K562 (cell line): Measurements from ENCODE around the gene MAD1L1. TPM values are rescaled to one million over a fixed set of nuclear protein-coding genes. Genes with fewer than 3 reads are reported as not detected.

Experiments
- ATAC-seq: fragments of 200-7000 bp; cut with Tn5 transposase; 3 replicates; pipeline ENCODE4 v1.9.1; 2020; ENCODE audit warnings: moderate library complexity
- BruUV-seq: library from RNA; stranded (reverse); fragments of 400-500 nt; replicated peaks from 2 replicates; lab custom pipeline; 2021; lab: Mats Ljungman, UMichigan
- CTCF ChIA-PET: fragments of 300-600 bp; formaldehyde crosslinking; extraction: SDS; loops from one replicate; lab custom pipeline; 2021; ENCODE audit warnings: low intra/inter-chr PET ratio; lab: Yijun Ruan, JAX
- POLR2A ChIA-PET: fragments of 300-600, 350-650 bp; sonication (Branson Sonifier 250); formaldehyde crosslinking; extraction: SDS; loops from one replicate; lab custom pipeline; 2021; ENCODE audit warnings: antibody characterized with exemption, inconsistent platforms; lab: Yijun Ruan, JAX
- DNase-seq, 4 experiments: peaks; one replicate each; pipeline versions ENCODE4 v3.0.0 to v3.0.0-alpha.2; 2011 to 2018; ENCODE audit warnings: low spot score in 3 of 4, mixed read lengths in 3 of 4; ENCODE audit errors: extremely low read depth in 1 of 4
- FAIRE-seq: peaks from 2 replicates; lab custom pipeline; 2011; peaks lifted over from hg19 to GRCh38; lab: Jason Lieb, UNC
- H2AFZ ChIP-seq: 2 replicates; pipeline ENCODE4 v1.6.0; 2011; ENCODE audit warnings: low read depth, low read length, control low read depth, inconsistent platforms
- H3K27ac ChIP-seq: fragments of 200-600 bp; 3 replicates; pipeline ENCODE4 v1.8.0; 2011; ENCODE audit warnings: low read depth, mild to moderate bottlenecking, control low read depth, inconsistent platforms, low read length, moderate library complexity, mixed read lengths; ENCODE audit errors: extremely low read depth
- H3K27me3 ChIP-seq, 2 experiments: fragments of 300-600 bp in 1 of 2; 2 replicates in 1 of 2; 3 replicates in 1 of 2; pipeline versions ENCODE4 v1.6.0 to v1.8.0; 2011; ENCODE audit warnings: inconsistent platforms in 2 of 2, low read length in 2 of 2, mild to moderate bottlenecking in 1 of 2, mixed read lengths in 1 of 2, moderate library complexity in 1 of 2; ENCODE audit not compliant: control insufficient read depth in 2 of 2, insufficient read depth in 2 of 2
- H3K36me3 ChIP-seq: fragments of 300-600 bp; 3 replicates; pipeline ENCODE4 v1.8.0; 2011; ENCODE audit warnings: mild to moderate bottlenecking, low read length, inconsistent platforms; ENCODE audit not compliant: control insufficient read depth, insufficient read depth
- H3K4me1 ChIP-seq, 2 experiments: fragments of 200-600 bp in 1 of 2; replicated peaks in 1 of 2; 2 replicates in 1 of 2; 3 replicates in 1 of 2; pipeline versions ENCODE4 v1.5.1 to v1.8.0; 2011; ENCODE audit warnings: inconsistent platforms in 2 of 2, low read length in 2 of 2, mild to moderate bottlenecking in 1 of 2, mixed read lengths in 1 of 2, moderate library complexity in 1 of 2; ENCODE audit not compliant: control insufficient read depth in 2 of 2, insufficient read depth in 2 of 2
- H3K4me2 ChIP-seq: 2 replicates; pipeline ENCODE4 v1.6.1; 2011; ENCODE audit warnings: low read length, control low read depth, inconsistent platforms, mixed read lengths; ENCODE audit not compliant: insufficient read depth
- H3K4me3 ChIP-seq: fragments of 200-600 bp; sonication (generic), shearing (Covaris generic); 2 replicates; pipeline ENCODE4 v1.5.1; 2016; ENCODE audit warnings: control low read depth, inconsistent platforms
- H3K79me2 ChIP-seq: fragments of 200-600 bp; 3 replicates; pipeline ENCODE4 v1.8.0; 2011; ENCODE audit warnings: low read length, inconsistent platforms; ENCODE audit not compliant: control insufficient read depth, insufficient read depth
- H3K9ac ChIP-seq, 2 experiments: 2 replicates each; pipeline versions ENCODE4 v1.6.0 to v1.6.1; 2011; ENCODE audit warnings: low read depth in 2 of 2, low read length in 2 of 2, control low read depth in 1 of 2, inconsistent platforms in 1 of 2, mild to moderate bottlenecking in 1 of 2, mixed read lengths in 1 of 2; ENCODE audit not compliant: insufficient read depth in 1 of 2
- H3K9me1 ChIP-seq: one replicate; pipeline ENCODE4 v1.6.0; 2011; ENCODE audit warnings: inconsistent platforms, mild to moderate bottlenecking, low read length, moderate library complexity; ENCODE audit not compliant: control insufficient read depth, insufficient read depth
- H3K9me3 ChIP-seq: replicated peaks from 2 replicates; pipeline ENCODE4 v1.5.1; 2011; ENCODE audit warnings: low read depth, low read length, inconsistent platforms; ENCODE audit not compliant: control insufficient read depth, insufficient read depth
- H4K20me1 ChIP-seq: replicated peaks from 2 replicates; pipeline ENCODE4 v1.6.1; 2011; ENCODE audit warnings: low read length, inconsistent platforms, mixed read lengths; ENCODE audit not compliant: control insufficient read depth, insufficient read depth
- DACH1 ChIP-seq: fragments of 450-650 bp; IDR thresholded peaks from 2 replicates; pipeline ENCODE4 v1.6.1; 2018; ENCODE audit not compliant: partially characterized antibody
- DPF2 ChIP-seq: fragments of 450-650 bp; IDR thresholded peaks from 2 replicates; pipeline ENCODE4 v1.6.1; 2016
- FOS ChIP-seq: IDR thresholded peaks from 3 replicates; pipeline ENCODE4 v1.6.1; 2011; ENCODE audit not compliant: insufficient read length; ENCODE audit errors: extremely low read depth
- HDAC8 ChIP-seq: fragments of 450-650 bp; IDR thresholded peaks from 2 replicates; pipeline ENCODE4 v1.6.1; 2016; ENCODE audit warnings: mild to moderate bottlenecking, missing genetic modification characterization, moderate library complexity, missing compliant biosample characterization
- ILF3 ChIP-seq: fragments of 450-650 bp; IDR thresholded peaks from 2 replicates; pipeline ENCODE4 v1.6.1; 2018; ENCODE audit warnings: antibody characterized with exemption, mild to moderate bottlenecking, moderate library complexity, borderline replicate concordance
- MCM2 ChIP-seq: fragments of 450-650 bp; IDR thresholded peaks from 2 replicates; pipeline ENCODE4 v1.6.1; 2017; ENCODE audit warnings: low read depth, mild to moderate bottlenecking
- MXD1 ChIP-seq: fragments of 250-450 bp; sonication (Bioruptor Pico); IDR thresholded peaks from 2 replicates; pipeline ENCODE4 v1.8.0; 2021; ENCODE audit warnings: borderline replicate concordance, mild to moderate bottlenecking, moderate library complexity; ENCODE audit not compliant: poor library complexity, severe bottlenecking
- PHF8 ChIP-seq: fragments of 200-600 bp; sonication (generic); IDR thresholded peaks from 2 replicates; pipeline ENCODE4 v1.6.1; 2012; ENCODE audit warnings: mixed run types, mild to moderate bottlenecking, inconsistent platforms, low read length, moderate library complexity, borderline replicate concordance
- RERE ChIP-seq: sonication (generic); formaldehyde crosslinking; IDR thresholded peaks from 2 replicates; pipeline ENCODE4 v1.8.0; 2023; ENCODE audit warnings: missing genetic modification reagents, mild to moderate bottlenecking, borderline replicate concordance
- SRSF3 ChIP-seq: fragments of 200-400 bp; formaldehyde crosslinking; IDR thresholded peaks from 2 replicates; pipeline ENCODE4 v1.6.1; 2016; ENCODE audit warnings: mild to moderate bottlenecking, low read length, moderate library complexity; ENCODE audit not compliant: insufficient read depth
- TAF15 ChIP-seq: fragments of 200-400 bp; formaldehyde crosslinking; IDR thresholded peaks from 2 replicates; pipeline ENCODE4 v1.6.1; 2017; ENCODE audit warnings: mild to moderate bottlenecking, low read depth, low read length, moderate library complexity
- TSC22D4 ChIP-seq: fragments of 450-650 bp; IDR thresholded peaks from 2 replicates; pipeline ENCODE4 v1.6.1; 2016; ENCODE audit warnings: missing genetic modification characterization, missing biosample characterization, control low read depth
- ZNF134 ChIP-seq: fragments of 250-450 bp; sonication (Bioruptor Pico); conservative IDR thresholded peaks from 2 replicates; pipeline ENCODE4 v1.4.0; 2020
- ZNF184 ChIP-seq: sonication (generic); formaldehyde crosslinking; IDR thresholded peaks from 2 replicates; pipeline ENCODE4 v1.5.0; 2020; ENCODE audit warnings: missing genetic modification reagents
- ZNF316 ChIP-seq: fragments of 450-650 bp; IDR thresholded peaks from 2 replicates; pipeline ENCODE4 v1.6.1; 2016
- ZNF561 ChIP-seq: fragments of 450-650 bp; formaldehyde crosslinking; conservative IDR thresholded peaks from 2 replicates; pipeline ENCODE4 v1.4.0; 2020; ENCODE audit warnings: mild to moderate bottlenecking, moderate library complexity
- ZSCAN32 ChIP-seq: fragments of 450-650 bp; formaldehyde crosslinking; IDR thresholded peaks from 2 replicates; pipeline ENCODE4 v1.4.0; 2020; ENCODE audit warnings: mild to moderate bottlenecking, moderate library complexity
- WGBS: fragments of 100-300 bp; shearing (Covaris generic); methylation state at CpG from one replicate; pipeline ENCODE4 v1.1.6; 2016; ENCODE audit warnings: low coverage, mixed read lengths; ENCODE audit not compliant: insufficient coverage; ENCODE audit errors: missing lambda C conversion rate; 5-methylcytosine and 5-hydroxymethylcytosine counted together
- in situ Hi-C: fragments of 300-500 bp; cut with MboI; formaldehyde crosslinking; loops from 4 replicates; pipeline ENCODE4 v1.15.0; 2018; ENCODE audit warnings: inconsistent platforms, mixed read lengths
- intact Hi-C: fragments of 100-400 bp; cut with micrococcal nuclease; formaldehyde crosslinking; loops from 2 replicates; pipeline ENCODE4 v1.14.2; 2022
- polyA plus RNA-seq, 8 experiments: library from polyadenylated mRNA; depleted of rRNA in 4 of 8; stranded (reverse) in 5 of 8; unstranded in 3 of 8; fragments of >200 nt; fragmentation: Nextera tagmentation in 2 of 8; fragmentation: Illumina TruSeq in 1 of 8; extraction: Ambion mirVana in 2 of 8; extraction: Trizol in 1 of 8; gene quantifications; 2 replicates each; pipeline versions ENCODE4 v1.2.1 to v1.2.3, GENCODE V29; 2011 to 2014; ENCODE audit warnings: inconsistent platforms in 1 of 8, missing spikeins in 1 of 8
- total RNA-seq, 7 experiments: library from RNA; depleted of rRNA in 6 of 7; stranded (reverse); fragments of >200 nt in 6 of 7; fragmentation: Illumina TruSeq in 2 of 7; extraction: Trizol in 2 of 7; gene quantifications; 2 replicates each; pipeline versions ENCODE4 v1.2.1 to v1.2.3, GENCODE V29; 2011 to 2021; ENCODE audit warnings: low replicate concordance in 1 of 7

Gene MAD1L1
- total and polyA plus RNA-seq, 9 of the 15 experiments (the other 6 are each of a cell fraction or from before 2014, with no cell fraction given), result 1.7 to 89.7 (median 18.0) TPM

- TF ChIP-seq ZNF316 (no peak), DACH1 (no peak), ZNF184 (CRISPR knock-in tag) (no peak), PHF8 (no peak), TSC22D4 (tag) (no peak)
Measured at GRCh38 chr7:1910081-1910685, 322.6 kb downstream of the MAD1L1 start (continued).

GRCh38 chr7:1909476-1909875 lies 323.3 kb downstream of the MAD1L1 start:
- H4K20me1 ChIP-seq, result no peaks in the 10 kb centered on the region
- H3K9me1 ChIP-seq, result no peaks in the 10 kb centered on the region
- H3K27me3 ChIP-seq, result no peaks in the 10 kb centered on the region
- BruUV-seq, result no TSS peak
- ChIA-PET CTCF (no interaction called here), POLR2A (interaction anchor here (0.6 kb wide), 1 partner anchor 236 kb away, joined by 3 read pairs; no protein-coding TSS in a partner anchor)
- no peaks in the 10 kb centered on the region for H3K79me2 ChIP-seq
- H3K4me3 ChIP-seq, result no peak overlapping the region
- H3K4me1 ChIP-seq, result peaks cover 0 to 54% of the 10 kb centered on the region in 2 experiments; a peak in 2 of 5 replicates
- WGBS, result 88% methylated on average over 10 of the region's 15 CpGs
- intact Hi-C loops (no loop called here), in situ Hi-C loops (no loop called here)
- DNase-seq (no peak), ATAC-seq (no peak), FAIRE-seq (no peak)
- H3K9ac ChIP-seq, result peak overlapping the region in 1 of 2 experiments; percentile 71; a peak in 1 of 4 replicates
- H3K36me3 ChIP-seq, result no peaks in the 10 kb centered on the region
- no peak overlapping the region for H3K4me2 ChIP-seq
- no peak overlapping the region for H2AFZ ChIP-seq
- no peaks in the 10 kb centered on the region for H3K9me3 ChIP-seq
- no peak overlapping the region for H3K27ac ChIP-seq
- no peak for TF ChIP-seq ZNF134 (CRISPR knock-in tag)
- TF ChIP-seq ZSCAN32, result no peak
- TF ChIP-seq FOS, result no peak
- TF ChIP-seq MCM2, result no peak
- TF ChIP-seq ILF3, result no peak
- TF ChIP-seq HDAC8 (tag), result no peak
- TF ChIP-seq RERE (CRISPR knock-in tag), result no peak
- no peak for TF ChIP-seq SRSF3
- TF ChIP-seq MXD1, result no peak
- no peak for TF ChIP-seq PHF8
- no peak for TF ChIP-seq TAF15
- TF ChIP-seq DPF2, result no peak
- no peak for TF ChIP-seq ZNF561 (CRISPR knock-in tag)
